Brain microvascular endothelial cell (primary cell): ENCODE results near the gene NFATC1.

Experiments
- DNase-seq: peaks from one replicate; pipeline ENCODE4 v3.0.0-alpha.2; 2020
- H3K27ac ChIP-seq: fragments of 250-450 bp; sonication (Bioruptor Pico); 2 replicates; pipeline ENCODE4 v1.5.1; 2020; ENCODE audit warnings: mild to moderate bottlenecking, moderate library complexity
- H3K27me3 ChIP-seq: fragments of 250-450 bp; sonication (Bioruptor Pico); replicated peaks from 2 replicates; pipeline ENCODE4 v1.5.1; 2020; ENCODE audit warnings: mild to moderate bottlenecking
- H3K36me3 ChIP-seq: fragments of 250-450 bp; sonication (Bioruptor Pico); replicated peaks from 2 replicates; pipeline ENCODE4 v1.5.1; 2020; ENCODE audit warnings: mild to moderate bottlenecking
- H3K4me3 ChIP-seq: 2 replicates; pipeline ENCODE4 v1.5.1; 2011; ENCODE audit warnings: low read depth, mild to moderate bottlenecking, control low read depth, low read length, moderate library complexity
- in situ Hi-C: cut with HindIII; loops from 2 replicates; pipeline ENCODE4 v1.10.0; 2017; ENCODE audit warnings: low sequenced_read_pairs, low pct_ligation_motif_present
- TF ChIP-seq, protein P1 (sequence below): IDR thresholded peaks from 2 replicates; pipeline ENCODE4 v1.5.1; 2011; ENCODE audit warnings: low read depth, mild to moderate bottlenecking, moderate library complexity, low read length, control low read depth, inconsistent platforms; ENCODE audit errors: missing control alignments

The NFATC1 gene

GRCh38 chr18:79450289-79451080 is 54.8 kb downstream of the NFATC1 start:
- in situ Hi-C loops, result no loop called here
- no peak for DNase-seq
- TF ChIP-seq, protein P1, sequence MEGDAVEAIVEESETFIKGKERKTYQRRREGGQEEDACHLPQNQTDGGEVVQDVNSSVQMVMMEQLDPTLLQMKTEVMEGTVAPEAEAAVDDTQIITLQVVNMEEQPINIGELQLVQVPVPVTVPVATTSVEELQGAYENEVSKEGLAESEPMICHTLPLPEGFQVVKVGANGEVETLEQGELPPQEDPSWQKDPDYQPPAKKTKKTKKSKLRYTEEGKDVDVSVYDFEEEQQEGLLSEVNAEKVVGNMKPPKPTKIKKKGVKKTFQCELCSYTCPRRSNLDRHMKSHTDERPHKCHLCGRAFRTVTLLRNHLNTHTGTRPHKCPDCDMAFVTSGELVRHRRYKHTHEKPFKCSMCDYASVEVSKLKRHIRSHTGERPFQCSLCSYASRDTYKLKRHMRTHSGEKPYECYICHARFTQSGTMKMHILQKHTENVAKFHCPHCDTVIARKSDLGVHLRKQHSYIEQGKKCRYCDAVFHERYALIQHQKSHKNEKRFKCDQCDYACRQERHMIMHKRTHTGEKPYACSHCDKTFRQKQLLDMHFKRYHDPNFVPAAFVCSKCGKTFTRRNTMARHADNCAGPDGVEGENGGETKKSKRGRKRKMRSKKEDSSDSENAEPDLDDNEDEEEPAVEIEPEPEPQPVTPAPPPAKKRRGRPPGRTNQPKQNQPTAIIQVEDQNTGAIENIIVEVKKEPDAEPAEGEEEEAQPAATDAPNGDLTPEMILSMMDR, result no peak
- Histone ChIP-seq H3K4me3 (no peak overlapping the region), H3K27me3 (no peaks in the 10 kb centered on the region), H3K27ac (no peak overlapping the region), H3K36me3 (no peaks in the 10 kb centered on the region)

DNA sequence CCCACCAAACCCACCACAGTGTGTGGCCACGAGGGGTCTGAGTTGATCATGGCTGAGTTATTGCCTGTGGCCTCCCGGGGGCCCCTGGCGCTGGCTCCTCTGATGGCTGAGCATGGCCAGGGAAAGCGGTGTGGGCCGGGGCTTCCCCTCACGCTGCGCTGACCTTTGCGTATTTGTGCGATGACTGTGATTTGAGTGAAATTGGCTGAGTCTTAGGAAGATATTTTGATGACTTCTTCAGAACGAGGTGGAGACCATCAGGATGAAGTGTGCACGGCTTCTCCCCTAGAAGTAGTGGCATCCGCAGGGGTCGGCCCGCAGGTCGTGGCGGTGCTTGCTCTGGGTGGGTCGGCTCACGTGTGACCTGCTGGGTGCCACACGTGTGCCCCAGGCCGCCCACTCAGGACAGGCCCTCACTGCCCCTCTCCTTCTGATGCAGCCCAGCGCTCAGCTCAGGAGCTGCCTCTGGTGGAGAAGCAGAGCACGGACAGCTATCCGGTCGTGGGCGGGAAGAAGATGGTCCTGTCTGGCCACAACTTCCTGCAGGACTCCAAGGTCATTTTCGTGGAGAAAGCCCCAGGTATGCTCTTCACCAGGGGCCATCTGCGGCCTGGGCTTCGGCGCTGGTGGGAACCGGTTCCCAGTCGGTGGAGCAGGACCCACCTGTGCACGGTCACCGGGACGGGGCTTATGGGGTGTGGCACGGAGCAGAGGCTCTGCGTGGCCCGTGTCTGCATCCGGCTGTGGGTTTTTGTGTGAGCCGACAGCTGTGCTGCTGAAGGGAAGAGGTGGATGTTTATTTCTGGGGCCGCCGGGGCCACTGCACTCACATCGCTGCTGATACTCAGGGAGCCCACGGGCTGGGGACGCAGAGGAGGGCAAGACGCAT is 55.8 kb downstream of the NFATC1 start:
- no peaks in the 10 kb centered on the region for H3K36me3 ChIP-seq
- TF ChIP-seq, protein P1, result peak; percentile 40
- no peaks in the 10 kb centered on the region for H3K27me3 ChIP-seq
- H3K4me3 ChIP-seq, result no peak overlapping the region
- no peak for DNase-seq
- in situ Hi-C loops, result no loop called here
- no peak overlapping the region for H3K27ac ChIP-seq

DNA sequence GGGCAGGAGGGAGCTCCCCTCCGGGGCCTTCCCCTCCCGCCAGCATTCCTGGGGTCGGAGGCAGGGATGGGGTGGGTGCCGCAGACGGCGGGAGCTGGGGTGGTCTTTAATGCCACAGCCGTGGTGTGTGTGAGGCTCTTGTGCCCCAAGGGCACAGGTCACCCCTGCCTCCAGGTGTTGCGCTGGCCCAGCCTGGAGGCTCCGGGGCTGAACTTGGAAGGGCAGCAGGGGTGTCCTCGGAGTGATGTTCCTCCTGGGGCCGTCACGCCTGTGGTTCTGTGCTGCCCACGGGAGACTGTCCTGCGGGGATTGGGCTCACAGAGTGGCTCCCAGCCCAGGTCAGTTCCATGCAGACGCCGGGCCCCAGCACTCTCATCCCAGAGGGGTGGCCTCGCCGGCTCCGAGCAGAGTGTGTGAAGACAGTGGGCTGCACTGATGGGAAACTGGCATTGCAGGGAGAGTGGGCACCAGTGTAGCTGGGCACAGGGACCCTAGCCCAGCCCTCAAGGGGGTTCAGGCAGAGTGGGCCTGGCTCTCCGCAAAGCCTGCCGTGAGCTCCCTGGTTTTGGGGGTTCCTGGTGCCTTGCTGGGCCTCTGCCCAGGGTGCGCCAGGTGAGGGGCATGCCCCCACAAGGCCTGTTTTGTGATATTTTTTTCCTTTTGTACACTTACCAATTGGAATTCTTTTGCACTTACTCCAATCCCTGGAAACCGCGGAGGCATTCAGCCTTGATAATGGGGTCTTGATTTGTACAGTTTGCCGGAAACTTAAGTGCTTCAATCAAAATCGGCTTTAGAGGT is 56.7 kb downstream of the NFATC1 start:
- TF ChIP-seq, protein P1, result no peak
- no peak overlapping the region for H3K4me3 ChIP-seq
- in situ Hi-C loops, result no loop called here
- no peak for DNase-seq
- no peaks in the 10 kb centered on the region for H3K27me3 ChIP-seq
- no peak overlapping the region for H3K27ac ChIP-seq
- no peaks in the 10 kb centered on the region for H3K36me3 ChIP-seq

DNA sequence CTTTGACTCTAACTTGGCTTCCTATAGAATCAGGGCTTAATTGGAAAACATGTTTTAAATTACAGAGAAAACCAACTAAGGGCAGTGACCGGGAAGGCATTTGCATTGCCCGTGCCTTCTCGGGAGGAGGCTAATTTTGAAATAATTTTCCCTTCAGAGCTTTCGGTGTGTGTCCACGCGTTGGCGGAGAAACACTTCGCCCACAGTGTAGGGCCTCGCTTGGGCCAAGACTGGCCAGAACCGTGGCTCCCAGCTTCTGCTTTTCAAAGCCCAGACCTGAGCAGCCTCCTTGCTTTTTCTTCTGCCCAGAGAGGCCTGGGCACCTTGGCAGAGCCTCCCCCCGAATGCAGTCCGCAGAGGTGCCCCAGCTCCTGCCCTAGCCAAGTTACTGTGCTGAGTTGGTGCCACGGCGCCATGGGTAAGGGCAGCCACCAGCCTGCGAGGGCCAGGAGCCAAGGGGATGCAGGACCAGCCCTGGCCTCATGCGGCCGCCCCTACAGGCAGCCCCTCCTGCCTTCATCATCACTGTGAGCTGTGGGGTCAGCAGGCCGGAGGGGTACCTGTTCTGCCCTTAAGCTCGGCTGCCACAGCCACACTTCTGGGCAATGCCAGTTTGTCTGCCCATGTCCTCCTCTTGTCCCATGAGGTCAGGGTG is 57.4 kb downstream of the NFATC1 start:
- H3K27ac ChIP-seq, result no peak overlapping the region
- H3K27me3 ChIP-seq, result no peaks in the 10 kb centered on the region
- no peak overlapping the region for H3K4me3 ChIP-seq
- in situ Hi-C loops, result no loop called here
- TF ChIP-seq, protein P1, result no peak
- H3K36me3 ChIP-seq, result no peaks in the 10 kb centered on the region
- no peak for DNase-seq

GRCh38 chr18:79453816-79454735 is 58.3 kb downstream of the NFATC1 start:
- Histone ChIP-seq H3K27ac (no peak overlapping the region), H3K36me3 (no peaks in the 10 kb centered on the region), H3K27me3 (no peaks in the 10 kb centered on the region), H3K4me3 (no peak overlapping the region)
- in situ Hi-C loops, result no loop called here
- DNase-seq, result no peak
- TF ChIP-seq, protein P1, result no peak
